GM21723 (cell line): ENCODE measurements around the gene ANP32E.
A peak's percentile ranks its signal among the peaks of the same experiment; 100 is the strongest.

Source experiments
- ATAC-seq: cut with Tn5 transposase; IDR thresholded peaks from one replicate; pipeline ENCODE4 v1.9.1; 2021; ENCODE audit warnings: mild to moderate bottlenecking, moderate library complexity; ENCODE audit not compliant: unreplicated experiment

ANP32E gene

GRCh38 chr1:150235852-150236613 is at the start of gene ANP32E:
Gene ANP32E, minus strand, starts transcription at chr1:150236112. Its CDS starts 326 bp downstream, at chr1:150235786.
- ATAC-seq, result peak; percentile 81

GRCh38 chr1:150283260-150283659 is 47.3 kb upstream of the ANP32E start:
- no peak for ATAC-seq

- ATAC-seq, result no peak
Measured at GRCh38 chr1:150282558-150282958, 46.6 kb upstream of the ANP32E start.

- ATAC-seq, result peak; percentile 72
Measured at GRCh38 chr1:150281758-150282557, 46.0 kb upstream of the ANP32E start, which contains the start of gene CIART. Gene CIART, plus strand, starts transcription at chr1:150282554. Its CDS starts 714 bp downstream, at chr1:150283268.

- no peak for ATAC-seq
Measured at GRCh38 chr1:150281221-150281757, 45.4 kb upstream of the ANP32E start.

GRCh38 chr1:150280138-150280707 is 44.3 kb upstream of the ANP32E start:
- ATAC-seq, result no peak

- ATAC-seq, result no peak
Measured at GRCh38 chr1:150273311-150273710, 37.4 kb upstream of the ANP32E start.

- no peak for ATAC-seq
Measured at GRCh38 chr1:150271291-150271959, 35.5 kb upstream of the ANP32E start.

GRCh38 chr1:150269451-150269850 is 33.5 kb upstream of the ANP32E start:
- ATAC-seq, result no peak

GRCh38 chr1:150268705-150269403 is 32.9 kb upstream of the ANP32E start, which contains the start of gene APH1A:
Gene APH1A, minus strand, starts transcription at chr1:150269016. Its CDS starts 206 bp downstream, at chr1:150268810.
- peak; percentile 90 for ATAC-seq

GRCh38 chr1:150268340-150268704 is 32.4 kb upstream of the ANP32E start:
- ATAC-seq, result peak; percentile 35

GRCh38 chr1:150267896-150268295 is 32.0 kb upstream of the ANP32E start:
- no peak for ATAC-seq

- no peak for ATAC-seq
Measured at GRCh38 chr1:150263549-150263948, 27.6 kb upstream of the ANP32E start.

- no peak for ATAC-seq
Measured at GRCh38 chr1:150262388-150263320, 26.7 kb upstream of the ANP32E start.

- ATAC-seq, result no peak
Measured at GRCh38 chr1:150261367-150261766, 25.5 kb upstream of the ANP32E start.

GRCh38 chr1:150259758-150260669 is 24.1 kb upstream of the ANP32E start:
- ATAC-seq, result no peak

- no peak for ATAC-seq
Measured at GRCh38 chr1:150259217-150259616, 23.3 kb upstream of the ANP32E start.
